GM21381 (cell line): ENCODE data around the gene TBC1D25.

ENCODE experiments used
- ATAC-seq: cut with Tn5 transposase; IDR thresholded peaks from one replicate; pipeline ENCODE4 v1.9.1; 2021; ENCODE audit warnings: mild to moderate bottlenecking, moderate library complexity; ENCODE audit not compliant: unreplicated experiment

TBC1D25 gene

GRCh38 chrX:48599341-48599740 lies 59.8 kb downstream of the TBC1D25 start:
- ATAC-seq: no peak

- ATAC-seq: no peak
These were observed 60.7 kb downstream of the TBC1D25 start for GRCh38 chrX:48600226-48600625.

- no peak for ATAC-seq
These were observed 62.4 kb downstream of the TBC1D25 start for GRCh38 chrX:48601741-48602394.

GRCh38 chrX:48604701-48605100 lies 65.2 kb downstream of the TBC1D25 start:
- no peak for ATAC-seq

GRCh38 chrX:48606091-48606490 lies 66.6 kb downstream of the TBC1D25 start:
- no peak for ATAC-seq

- ATAC-seq: no peak
These were observed 72.2 kb downstream of the TBC1D25 start for GRCh38 chrX:48611703-48612102.
